SK-N-SH (cell line): ENCODE data around the gene LGALS3BP. TPM values are rescaled to one million over a fixed set of nuclear protein-coding genes. Genes with fewer than 3 reads are reported as not detected.

Experiments
- CTCF ChIA-PET: fragments of 300-600, 350-600 bp; formaldehyde crosslinking; extraction: SDS; loops from one replicate; lab custom pipeline; 2021; lab: Yijun Ruan, JAX
- POLR2A ChIA-PET: fragments of 350-600 bp; sonication (Branson Sonifier 250); formaldehyde crosslinking; extraction: SDS; loops from one replicate; lab custom pipeline; 2020; ENCODE audit warnings: antibody characterized with exemption, inconsistent platforms; lab: Yijun Ruan, JAX
- DNase-seq: peaks from one replicate; pipeline ENCODE4 v3.0.0; 2012
- H2AFZ ChIP-seq: fragments of 200-600 bp; sonication (generic); 2 replicates; pipeline ENCODE4 v1.8.1; 2016; ENCODE audit warnings: antibody characterized with exemption, mild to moderate bottlenecking, low read depth
- H3F3A ChIP-seq: fragments of 200-600 bp; sonication (generic); replicated peaks from 2 replicates; pipeline ENCODE3; 2016; ENCODE audit warnings: antibody characterized with exemption, mild to moderate bottlenecking; ENCODE audit not compliant: insufficient read depth
- H3K27ac ChIP-seq, 2 experiments: fragments of 200-500 bp in 1 of 2; fragments of 200-600 bp in 1 of 2; sonication (Bioruptor generic) in 1 of 2; sonication (generic), shearing (Covaris generic) in 1 of 2; 2 replicates each; pipeline versions ENCODE4 v1.5.1 to v1.6.1; 2014 to 2016; ENCODE audit warnings: low read depth in 2 of 2, inconsistent platforms in 1 of 2, low read length in 1 of 2, mild to moderate bottlenecking in 1 of 2, mixed read lengths in 1 of 2
- H3K27me3 ChIP-seq: fragments of 200-600 bp; sonication (generic), shearing (Covaris generic); 2 replicates; pipeline ENCODE4 v1.6.1; 2016; ENCODE audit warnings: mixed run types; ENCODE audit not compliant: insufficient read depth
- H3K36me3 ChIP-seq, 2 experiments: fragments of 200-500 bp in 1 of 2; fragments of 200-600 bp in 1 of 2; sonication (Bioruptor generic) in 1 of 2; sonication (generic) in 1 of 2; replicated peaks in 1 of 2; 2 replicates each; pipeline versions ENCODE3 to v1.5.1; 2014 to 2016; ENCODE audit warnings: low read length in 1 of 2, mild to moderate bottlenecking in 1 of 2; ENCODE audit not compliant: insufficient read depth in 2 of 2, control insufficient read depth in 1 of 2
- H3K4me1 ChIP-seq, 2 experiments: fragments of 200-500 bp in 1 of 2; fragments of 200-600 bp in 1 of 2; sonication (Bioruptor generic) in 1 of 2; sonication (generic), shearing (Covaris generic) in 1 of 2; 2 replicates each; pipeline versions ENCODE4 v1.5.1 to v1.6.1; 2014 to 2016; ENCODE audit warnings: low read depth in 1 of 2, low read length in 1 of 2, mixed run types in 1 of 2; ENCODE audit not compliant: insufficient read depth in 2 of 2, control insufficient read depth in 1 of 2
- H3K4me2 ChIP-seq: fragments of 200-600 bp; sonication (generic), shearing (Covaris generic); 2 replicates; pipeline ENCODE4 v1.6.1; 2017; ENCODE audit warnings: mixed run types
- H3K4me3 ChIP-seq, 2 experiments: fragments of 200-500 bp in 1 of 2; fragments of 200-600 bp in 1 of 2; sonication (Bioruptor generic) in 1 of 2; sonication (generic), shearing (Covaris generic) in 1 of 2; 2 replicates each; pipeline versions ENCODE4 v1.5.1 to v1.8.1; 2014 to 2016; ENCODE audit warnings: low read depth in 2 of 2, inconsistent platforms in 1 of 2, low read length in 1 of 2, mild to moderate bottlenecking in 1 of 2, mixed read lengths in 1 of 2, moderate library complexity in 1 of 2
- H3K79me2 ChIP-seq: fragments of 200-600 bp; sonication (generic); 2 replicates; pipeline ENCODE4 v1.8.1; 2017; ENCODE audit warnings: mild to moderate bottlenecking; ENCODE audit not compliant: insufficient read depth
- H3K9ac ChIP-seq: fragments of 200-600 bp; sonication (generic); 2 replicates; pipeline ENCODE4 v1.6.1; 2017; ENCODE audit warnings: mixed run types
- H3K9me2 ChIP-seq: fragments of 200-600 bp; sonication (generic); 2 replicates; pipeline ENCODE4 v1.6.1; 2017; ENCODE audit warnings: mixed run types
- H3K9me3 ChIP-seq: fragments of 200-600 bp; sonication (generic); 2 replicates; pipeline ENCODE4 v1.6.1; 2017; ENCODE audit warnings: mixed run types, mild to moderate bottlenecking, moderate library complexity
- H4K20me1 ChIP-seq: fragments of 200-600 bp; sonication (generic); 2 replicates; pipeline ENCODE4 v1.6.1; 2017; ENCODE audit warnings: mild to moderate bottlenecking, mixed run types; ENCODE audit not compliant: insufficient read depth
- EP300 ChIP-seq, 2 experiments: IDR thresholded peaks; 2 replicates each; pipeline versions ENCODE4 v1.4.0 to v1.6.1; 2012; ENCODE audit warnings: borderline replicate concordance in 1 of 2, low read depth in 1 of 2, low read length in 1 of 2
- EZH2phosphoT487 ChIP-seq: fragments of 200-600 bp; sonication (generic); IDR thresholded peaks from 2 replicates; pipeline ENCODE4 v1.6.1; 2017; ENCODE audit warnings: low read depth, mixed run types, mild to moderate bottlenecking, antibody characterized with exemption, moderate library complexity, borderline replicate concordance
- FOSL2 ChIP-seq: IDR thresholded peaks from 2 replicates; pipeline ENCODE4 v1.4.0; 2012; ENCODE audit warnings: low read depth, mild to moderate bottlenecking, moderate library complexity, borderline replicate concordance
- GABPA ChIP-seq: IDR thresholded peaks from 2 replicates; pipeline ENCODE4 v1.4.0; 2012; ENCODE audit warnings: low read depth, mild to moderate bottlenecking
- GATA2 ChIP-seq: sonication (generic); formaldehyde crosslinking; IDR thresholded peaks from 2 replicates; pipeline ENCODE4 v1.5.0; 2020; ENCODE audit warnings: mild to moderate bottlenecking, missing genetic modification reagents
- MEF2A ChIP-seq: IDR thresholded peaks from 2 replicates; pipeline ENCODE4 v1.4.0; 2012; ENCODE audit warnings: low read depth, borderline replicate concordance
- NFIC ChIP-seq: IDR thresholded peaks from 2 replicates; pipeline ENCODE4 v1.4.0; 2012; ENCODE audit warnings: borderline replicate concordance
- POLR2AphosphoS5 ChIP-seq: IDR thresholded peaks from 2 replicates; pipeline ENCODE4 v1.6.1; 2012; ENCODE audit warnings: low read depth, low read length
- RFX5 ChIP-seq: IDR thresholded peaks from 2 replicates; pipeline ENCODE4 v1.6.1; 2012; ENCODE audit warnings: mild to moderate bottlenecking, improper control_type of control experiment, low read length
- SMC3 ChIP-seq: IDR thresholded peaks from 2 replicates; pipeline ENCODE4 v1.6.1; 2012; ENCODE audit warnings: low read depth, low read length, improper control_type of control experiment
- TCF12 ChIP-seq: IDR thresholded peaks from 2 replicates; pipeline ENCODE4 v1.4.0; 2012
- WGBS: methylation state at CpG from one replicate; pipeline ENCODE4 v1.1.6; 2017; ENCODE audit warnings: low lambda C conversion rate; 5-methylcytosine and 5-hydroxymethylcytosine counted together
- polyA plus RNA-seq, 3 experiments: library from polyadenylated mRNA; depleted of rRNA; stranded (reverse); fragments of >200 nt; gene quantifications; 2 replicates each; pipeline ENCODE4 v1.2.3, GENCODE V29; 2012
- TF ChIP-seq, protein P1 (sequence below): fragments of 150-350 bp; IDR thresholded peaks from 2 replicates; pipeline ENCODE4 v1.6.1; 2016; ENCODE audit warnings: mild to moderate bottlenecking, low read depth, low read length
- TF ChIP-seq, protein P2 (sequence below): IDR thresholded peaks from 2 replicates; pipeline ENCODE4 v1.6.1; 2012; ENCODE audit warnings: mild to moderate bottlenecking, low read depth, low read length, moderate library complexity

LGALS3BP gene
- polyA plus RNA-seq, 1 of the 3 experiments (the other 2 are of a cell fraction): 579 TPM

- TF ChIP-seq GATA2 (CRISPR knock-in tag) (no peak), SMC3 (no peak), EZH2phosphoT487 (no peak), GABPA (no peak), EP300 (IDR thresholded peaks at IDR 0.05; ENCODE audit: borderline replicate concordance in 1 of 2, low read depth in 1 of 2, low read length in 1 of 2) (no peak), POLR2AphosphoS5 (no peak), NFIC (no peak), TCF12 (no peak), RFX5 (no peak), FOSL2 (no peak), MEF2A (no peak)
- TF ChIP-seq, protein P1, sequence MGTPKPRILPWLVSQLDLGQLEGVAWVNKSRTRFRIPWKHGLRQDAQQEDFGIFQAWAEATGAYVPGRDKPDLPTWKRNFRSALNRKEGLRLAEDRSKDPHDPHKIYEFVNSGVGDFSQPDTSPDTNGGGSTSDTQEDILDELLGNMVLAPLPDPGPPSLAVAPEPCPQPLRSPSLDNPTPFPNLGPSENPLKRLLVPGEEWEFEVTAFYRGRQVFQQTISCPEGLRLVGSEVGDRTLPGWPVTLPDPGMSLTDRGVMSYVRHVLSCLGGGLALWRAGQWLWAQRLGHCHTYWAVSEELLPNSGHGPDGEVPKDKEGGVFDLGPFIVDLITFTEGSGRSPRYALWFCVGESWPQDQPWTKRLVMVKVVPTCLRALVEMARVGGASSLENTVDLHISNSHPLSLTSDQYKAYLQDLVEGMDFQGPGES: no peak
- TF ChIP-seq, protein P2, sequence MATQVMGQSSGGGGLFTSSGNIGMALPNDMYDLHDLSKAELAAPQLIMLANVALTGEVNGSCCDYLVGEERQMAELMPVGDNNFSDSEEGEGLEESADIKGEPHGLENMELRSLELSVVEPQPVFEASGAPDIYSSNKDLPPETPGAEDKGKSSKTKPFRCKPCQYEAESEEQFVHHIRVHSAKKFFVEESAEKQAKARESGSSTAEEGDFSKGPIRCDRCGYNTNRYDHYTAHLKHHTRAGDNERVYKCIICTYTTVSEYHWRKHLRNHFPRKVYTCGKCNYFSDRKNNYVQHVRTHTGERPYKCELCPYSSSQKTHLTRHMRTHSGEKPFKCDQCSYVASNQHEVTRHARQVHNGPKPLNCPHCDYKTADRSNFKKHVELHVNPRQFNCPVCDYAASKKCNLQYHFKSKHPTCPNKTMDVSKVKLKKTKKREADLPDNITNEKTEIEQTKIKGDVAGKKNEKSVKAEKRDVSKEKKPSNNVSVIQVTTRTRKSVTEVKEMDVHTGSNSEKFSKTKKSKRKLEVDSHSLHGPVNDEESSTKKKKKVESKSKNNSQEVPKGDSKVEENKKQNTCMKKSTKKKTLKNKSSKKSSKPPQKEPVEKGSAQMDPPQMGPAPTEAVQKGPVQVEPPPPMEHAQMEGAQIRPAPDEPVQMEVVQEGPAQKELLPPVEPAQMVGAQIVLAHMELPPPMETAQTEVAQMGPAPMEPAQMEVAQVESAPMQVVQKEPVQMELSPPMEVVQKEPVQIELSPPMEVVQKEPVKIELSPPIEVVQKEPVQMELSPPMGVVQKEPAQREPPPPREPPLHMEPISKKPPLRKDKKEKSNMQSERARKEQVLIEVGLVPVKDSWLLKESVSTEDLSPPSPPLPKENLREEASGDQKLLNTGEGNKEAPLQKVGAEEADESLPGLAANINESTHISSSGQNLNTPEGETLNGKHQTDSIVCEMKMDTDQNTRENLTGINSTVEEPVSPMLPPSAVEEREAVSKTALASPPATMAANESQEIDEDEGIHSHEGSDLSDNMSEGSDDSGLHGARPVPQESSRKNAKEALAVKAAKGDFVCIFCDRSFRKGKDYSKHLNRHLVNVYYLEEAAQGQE: no peak
- no peak overlapping the region for H2AFZ ChIP-seq
Observed at GRCh38 chr17:78997231-78997741, 17.6 kb upstream of the LGALS3BP start.

More at GRCh38 chr17:78997231-78997741, 17.6 kb upstream of the LGALS3BP start:
- Histone ChIP-seq H3K4me3 (no peak overlapping the region), H3K4me2 (no peak overlapping the region), H3K9me3 (no peaks in the 10 kb centered on the region), H3F3A (peaks cover 5% of the 10 kb centered on the region), H3K4me1 (peaks cover 0 to 30% of the 10 kb centered on the region in 2 experiments; a peak in 1 of 4 replicates), H3K9ac (no peak overlapping the region), H3K27me3 (no peaks in the 10 kb centered on the region), H3K79me2 (peaks cover 67% of the 10 kb centered on the region), H3K36me3 (peaks cover 39 to 63% of the 10 kb centered on the region in 2 experiments), H4K20me1 (peaks cover 68% of the 10 kb centered on the region), H3K27ac (peak overlapping the region in 1 of 2 experiments; percentile 86; a peak in 1 of 4 replicates), H3K9me2 (no peaks in the 10 kb centered on the region)
- DNase-seq: peak; percentile 45
- WGBS: 97% methylated on average over 23 of the region's 27 CpGs
- ChIA-PET CTCF (interaction anchor here (0.8 to 11.1 kb wide), 10 partner anchors 10 to 396 kb away, joined by 3 to 133 read pairs (median 8); partner anchors contain the start of gene LGALS3BP), POLR2A (interaction anchor here (1.6 kb wide), 1 partner anchor 19 kb away, joined by 6 read pairs; no protein-coding TSS in a partner anchor)
